GM21825 (cell line): ENCODE data around the gene PRAF2.

Experiments used
- ATAC-seq: cut with Tn5 transposase; IDR thresholded peaks from one replicate; pipeline ENCODE4 v1.9.1; 2021; ENCODE audit warnings: mild to moderate bottlenecking, moderate library complexity; ENCODE audit not compliant: unreplicated experiment

The PRAF2 gene

GRCh38 chrX:49075347-49075746, 1.5 kb upstream of the PRAF2 start:
- no peak for ATAC-seq

GRCh38 chrX:49072712-49073095, 1.1 kb downstream of the PRAF2 start:
- no peak for ATAC-seq

DNA sequence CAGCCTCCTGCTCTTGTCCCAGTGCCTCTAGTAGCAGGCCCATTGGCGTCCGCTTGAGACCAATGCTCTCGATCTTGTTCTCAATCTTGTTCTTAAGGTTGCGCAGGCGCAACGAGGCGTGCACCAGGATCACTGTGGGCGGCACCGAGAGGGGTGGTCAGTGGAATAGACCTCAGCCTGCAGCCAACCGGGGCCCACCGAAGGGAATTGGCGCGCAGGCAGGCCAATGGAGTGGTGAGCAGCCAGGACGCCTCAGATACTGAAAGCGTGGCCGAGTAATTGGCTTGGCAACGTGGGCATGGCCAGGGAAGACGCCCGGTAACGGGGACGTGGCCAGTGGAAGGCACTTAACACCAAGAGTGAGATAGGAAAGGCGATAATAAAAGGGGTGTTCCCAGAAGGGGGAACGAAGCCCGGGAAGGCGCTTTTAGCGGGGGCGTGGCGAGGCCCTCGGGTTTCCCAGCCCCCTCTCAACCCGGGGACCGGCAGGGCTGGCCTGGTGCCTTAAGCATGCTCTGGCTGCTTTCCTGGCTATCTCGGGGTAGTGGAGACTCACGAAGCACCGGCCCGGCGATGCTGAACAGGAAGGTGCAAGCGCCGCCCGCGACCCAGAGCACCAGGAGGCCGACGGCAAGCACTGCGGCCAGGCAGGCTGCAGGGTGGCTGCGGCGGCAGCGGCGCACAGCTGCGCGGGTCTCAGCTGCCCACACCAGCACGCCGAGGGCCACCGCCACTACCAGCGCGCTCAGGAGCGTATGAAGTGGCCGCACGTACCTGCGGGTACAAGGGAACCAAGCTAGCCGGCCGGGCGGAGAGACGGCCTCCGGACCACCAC, 1.7 kb downstream of the PRAF2 start:
- ATAC-seq, result no peak

GRCh38 chrX:49070988-49071387, 2.8 kb downstream of the PRAF2 start:
- ATAC-seq, result no peak

DNA sequence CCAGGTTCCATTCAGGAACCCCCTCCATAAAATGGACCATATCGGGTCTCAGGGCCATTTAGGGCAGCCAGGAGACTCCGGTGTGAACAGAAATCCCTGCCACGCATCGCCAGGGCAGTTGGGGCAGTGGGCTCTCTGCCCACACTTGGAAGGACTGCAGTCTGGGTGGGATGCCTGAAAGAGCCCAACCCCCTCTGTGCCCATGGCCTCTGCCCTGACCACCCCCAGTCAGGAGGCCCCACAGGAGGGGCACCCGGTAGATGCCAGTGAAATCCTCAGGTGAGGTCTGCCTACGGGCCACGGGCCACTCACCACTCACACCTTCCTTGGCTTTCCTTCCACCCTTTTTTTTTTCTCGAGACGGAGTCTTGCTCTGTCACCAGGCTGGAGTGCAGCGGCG, 4.8 kb downstream of the PRAF2 start:
- ATAC-seq, result no peak

DNA sequence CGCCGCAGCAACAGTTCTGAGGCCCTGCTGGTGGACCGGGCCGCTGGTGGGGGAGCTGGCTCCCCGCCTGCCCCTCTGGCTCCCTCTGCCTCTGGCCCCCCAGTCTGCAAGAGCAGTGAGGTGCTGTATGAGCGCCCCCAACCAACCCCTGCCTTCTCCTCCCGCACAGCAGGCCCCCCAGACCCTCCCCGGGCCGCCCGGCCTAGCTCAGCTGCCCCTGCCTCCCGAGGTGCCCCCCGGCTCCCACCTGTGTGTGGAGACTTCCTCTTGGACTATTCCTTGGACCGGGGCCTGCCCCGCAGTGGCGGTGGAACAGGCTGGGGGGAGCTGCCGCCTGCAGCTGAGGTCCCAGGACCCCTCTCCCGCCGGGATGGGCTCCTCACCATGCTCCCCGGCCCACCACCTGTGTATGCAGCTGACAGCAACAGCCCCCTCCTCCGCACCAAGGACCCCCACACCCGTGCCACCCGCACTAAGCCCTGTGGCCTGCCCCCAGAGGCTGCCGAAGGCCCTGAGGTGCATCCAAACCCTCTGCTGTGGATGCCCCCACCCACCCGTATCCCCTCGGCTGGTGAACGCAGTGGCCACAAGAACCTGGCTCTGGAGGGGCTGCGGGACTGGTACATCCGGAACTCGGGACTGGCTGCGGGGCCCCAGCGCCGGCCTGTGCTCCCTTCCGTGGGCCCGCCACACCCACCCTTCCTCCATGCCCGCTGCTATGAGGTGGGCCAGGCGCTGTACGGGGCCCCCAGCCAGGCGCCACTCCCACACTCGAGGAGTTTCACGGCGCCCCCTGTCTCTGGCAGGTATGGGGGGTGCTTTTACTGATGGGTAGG, 6.3 kb downstream of the PRAF2 start:
- no peak for ATAC-seq

- ATAC-seq, result no peak
These were observed 7.1 kb downstream of the PRAF2 start for GRCh38 chrX:49066690-49067089.

GRCh38 chrX:49066278-49066677, 7.5 kb downstream of the PRAF2 start:
- ATAC-seq, result no peak

- ATAC-seq, result no peak
These were observed 9.1 kb downstream of the PRAF2 start for GRCh38 chrX:49064735-49065134.

GRCh38 chrX:49064303-49064702, 9.5 kb downstream of the PRAF2 start:
- no peak for ATAC-seq

- ATAC-seq, result no peak
These were observed 10.1 kb downstream of the PRAF2 start for GRCh38 chrX:49063715-49064114.

GRCh38 chrX:49061916-49062315, 11.9 kb downstream of the PRAF2 start:
- ATAC-seq, result no peak

- ATAC-seq, result no peak
These were observed 12.3 kb downstream of the PRAF2 start for GRCh38 chrX:49061490-49061889.

- ATAC-seq, result no peak
These were observed 12.9 kb downstream of the PRAF2 start for GRCh38 chrX:49060914-49061313.

GRCh38 chrX:49059681-49060085, 14.1 kb downstream of the PRAF2 start:
- no peak for ATAC-seq

DNA sequence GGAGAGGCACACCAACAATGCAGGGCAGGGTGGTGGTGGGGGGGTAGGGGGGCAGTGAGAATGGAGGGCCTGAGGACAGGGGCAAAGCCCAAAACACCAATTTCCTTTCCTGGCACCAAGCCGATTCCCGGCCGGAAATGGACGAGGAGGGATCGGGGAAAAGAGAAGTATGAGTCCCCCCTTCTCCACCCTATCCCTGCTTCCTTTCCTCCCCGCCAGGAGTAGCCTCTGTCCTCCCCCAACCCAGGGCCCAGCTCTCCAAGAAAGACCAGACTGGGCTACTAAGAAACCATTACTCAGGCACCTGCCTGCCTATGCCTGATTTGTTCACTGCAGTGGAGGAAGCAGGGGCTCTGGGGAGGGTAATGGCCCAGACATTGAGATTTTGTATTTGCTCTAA, 14.6 kb downstream of the PRAF2 start:
- no peak for ATAC-seq

- ATAC-seq, result no peak
These were observed 15.0 kb downstream of the PRAF2 start, which contains the start of gene CCDC120 for GRCh38 chrX:49058794-49059193. Gene CCDC120, plus strand, starts transcription at chrX:49058999. Its CDS starts 3,043 bp downstream, at chrX:49062042.

- no peak for ATAC-seq
These were observed 19.6 kb downstream of the PRAF2 start for GRCh38 chrX:49054073-49054762.

- ATAC-seq, result peak; percentile 51
These were observed 20.4 kb downstream of the PRAF2 start for GRCh38 chrX:49053223-49054072.

DNA sequence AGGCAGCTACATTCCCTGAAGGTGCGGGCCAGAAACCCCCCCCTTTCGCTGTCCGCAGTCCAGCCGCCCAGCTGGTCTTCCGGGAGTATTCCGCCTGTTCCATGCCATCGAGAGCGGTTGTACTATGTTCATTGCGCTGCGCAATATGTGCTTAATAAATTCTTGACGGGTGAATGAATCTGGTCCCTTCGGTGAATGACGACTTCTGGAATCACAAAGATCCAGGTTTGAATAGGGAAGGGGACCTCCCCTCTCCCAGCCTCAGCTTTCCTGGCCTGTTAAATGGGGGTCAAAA, 29.9 kb downstream of the PRAF2 start:
- no peak for ATAC-seq
